GM21360 (cell line): ENCODE results near the gene TTC28.
"Not testable (repeated sequence)": the region's sequence is repeated elsewhere in the genome, so short reads cannot be mapped to it uniquely, and the experiment has no call there.

Experiments
- ATAC-seq: cut with Tn5 transposase; IDR thresholded peaks from one replicate; pipeline ENCODE4 v1.9.1; 2021; ENCODE audit warnings: mild to moderate bottlenecking, moderate library complexity; ENCODE audit not compliant: unreplicated experiment

The TTC28 gene

GRCh38 chr22:28498044-28498443, 181.6 kb downstream of the TTC28 start:
- ATAC-seq, result no peak

DNA sequence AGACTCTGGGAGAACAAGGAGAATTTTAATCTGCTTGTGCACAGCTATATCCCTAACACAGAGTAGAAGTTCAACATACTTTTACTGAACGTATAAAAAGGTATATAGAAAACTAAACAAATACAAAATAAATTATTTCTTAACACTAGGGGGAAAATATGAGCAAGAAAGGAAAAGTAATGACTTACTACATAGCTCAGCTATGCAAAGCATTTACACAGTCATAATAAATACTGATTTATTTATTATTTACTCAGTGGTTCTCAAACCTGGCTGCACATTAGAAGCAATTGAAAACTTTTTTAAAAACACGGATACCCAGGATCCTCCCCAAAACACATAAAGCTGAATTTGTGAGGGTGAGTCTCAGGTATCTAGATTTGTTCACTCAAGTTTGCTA, 182.5 kb downstream of the TTC28 start:
- ATAC-seq, result no peak

GRCh38 chr22:28491289-28491688, 188.4 kb downstream of the TTC28 start:
- not testable (repeated sequence) for ATAC-seq

- no peak for ATAC-seq
Measured at GRCh38 chr22:28488825-28489224, 190.8 kb downstream of the TTC28 start.

DNA sequence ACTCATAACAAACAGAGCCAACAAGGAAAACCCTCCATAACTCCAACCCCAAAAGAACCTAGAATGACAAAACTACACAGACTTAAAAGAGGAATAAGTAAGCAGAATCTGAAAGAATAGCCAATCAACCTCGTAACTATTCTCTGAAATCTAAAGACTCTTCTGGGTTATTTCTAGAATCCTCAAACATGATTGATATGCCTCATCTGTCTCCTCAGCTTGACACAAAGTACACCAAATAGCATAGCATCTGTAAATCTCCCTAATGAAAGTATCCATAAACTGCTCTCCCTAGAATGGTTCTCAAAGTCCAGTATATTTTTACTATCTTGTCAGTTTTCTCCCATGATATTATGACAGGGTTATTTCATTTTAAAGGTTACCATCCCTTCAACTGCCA, 195.0 kb downstream of the TTC28 start:
- ATAC-seq, result no peak

GRCh38 chr22:28481725-28482124, 197.9 kb downstream of the TTC28 start:
- ATAC-seq, result no peak

GRCh38 chr22:28480000-28480715, 199.5 kb downstream of the TTC28 start:
- ATAC-seq, result no peak

GRCh38 chr22:28478564-28478963, 201.1 kb downstream of the TTC28 start:
- ATAC-seq, result no peak

DNA sequence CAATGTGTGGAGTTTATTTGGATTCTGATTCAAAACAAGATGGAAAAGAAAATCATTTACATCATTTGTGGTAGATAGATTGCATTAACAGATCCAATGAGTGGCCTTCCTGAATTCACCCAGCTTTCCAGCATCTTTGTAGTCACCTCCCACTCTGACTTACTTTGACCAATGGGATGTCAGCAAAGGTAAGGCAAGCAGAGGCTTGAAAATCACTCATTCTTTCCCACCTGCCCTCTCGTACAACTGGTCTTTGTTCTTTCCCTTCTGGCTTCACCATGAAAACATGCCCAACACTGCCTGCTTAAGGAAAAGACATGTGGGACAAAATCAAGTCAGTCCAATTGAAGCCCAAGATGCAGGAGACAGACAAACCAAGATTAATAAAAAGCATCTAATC, 202.1 kb downstream of the TTC28 start:
- no peak for ATAC-seq

GRCh38 chr22:28474330-28474729, 205.3 kb downstream of the TTC28 start:
- ATAC-seq, result no peak

- ATAC-seq, result no peak
Measured at GRCh38 chr22:28473258-28473657, 206.4 kb downstream of the TTC28 start.

GRCh38 chr22:28467055-28467454, 212.6 kb downstream of the TTC28 start:
- not testable (repeated sequence) for ATAC-seq

GRCh38 chr22:28466399-28466798, 213.2 kb downstream of the TTC28 start:
- ATAC-seq, result no peak

DNA sequence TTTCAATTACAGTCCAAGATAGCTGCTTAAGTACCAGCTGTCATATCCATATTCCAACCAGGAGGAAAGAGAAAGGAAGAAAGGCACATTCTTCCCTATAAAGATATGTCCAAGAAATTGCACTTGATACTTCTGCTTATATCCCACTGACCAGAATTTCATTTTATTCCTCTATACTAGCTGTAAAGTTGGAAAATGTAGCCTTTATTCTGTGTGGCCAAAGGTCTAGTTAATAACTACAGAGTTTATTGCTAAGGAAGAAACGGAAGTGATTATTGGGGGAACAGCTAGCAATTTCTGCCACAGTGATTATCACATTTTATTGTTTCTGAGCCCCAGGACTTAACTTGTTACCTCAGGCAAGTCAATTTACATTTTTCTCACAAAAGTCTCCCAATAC, 213.8 kb downstream of the TTC28 start:
- ATAC-seq, result no peak

DNA sequence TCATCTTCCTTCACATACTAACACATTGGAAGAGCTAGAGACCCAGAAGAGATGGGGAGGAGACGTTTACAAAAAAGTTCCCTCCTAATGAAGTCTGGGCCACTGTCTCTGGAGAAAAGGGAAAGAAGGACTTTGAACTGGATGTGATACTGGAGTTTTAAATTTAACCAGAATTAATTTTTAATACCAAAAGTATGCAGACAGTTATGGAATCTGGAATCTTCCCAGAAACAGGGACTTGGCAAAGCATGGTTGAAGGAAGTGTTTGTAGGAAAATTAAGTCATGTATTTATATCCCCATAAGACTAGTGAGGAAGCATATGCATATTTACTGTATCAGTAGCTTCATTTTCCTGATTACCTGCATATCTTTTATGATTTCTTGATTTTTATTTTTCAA, 215.5 kb downstream of the TTC28 start:
- no peak for ATAC-seq

- ATAC-seq, result not testable (repeated sequence)
Measured at GRCh38 chr22:28463408-28463807, 216.2 kb downstream of the TTC28 start.

DNA sequence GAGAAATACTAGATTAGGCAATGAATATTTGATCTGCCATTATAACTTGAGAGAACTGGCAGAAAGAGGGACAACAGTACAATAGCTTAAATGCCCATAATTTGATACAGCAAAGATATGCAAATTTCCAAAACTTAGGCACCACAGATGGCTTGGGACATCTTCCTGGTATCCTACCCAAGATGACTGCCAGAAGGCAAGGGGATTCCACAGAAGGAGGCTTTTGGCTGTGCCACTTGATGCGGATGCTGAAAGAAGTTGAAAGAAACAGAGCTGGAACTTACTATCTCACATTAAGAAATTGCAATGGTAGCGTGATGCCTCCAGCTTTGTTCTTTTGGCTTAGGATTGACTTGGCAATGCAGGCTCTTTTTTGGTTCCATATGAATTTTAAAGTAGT, 216.7 kb downstream of the TTC28 start:
- no peak for ATAC-seq

- ATAC-seq, result no peak
Measured at GRCh38 chr22:28462041-28462440, 217.6 kb downstream of the TTC28 start.

- ATAC-seq, result no peak
Measured at GRCh38 chr22:28454431-28455064, 225.1 kb downstream of the TTC28 start.

- no peak for ATAC-seq
Measured at GRCh38 chr22:28450109-28450508, 229.5 kb downstream of the TTC28 start.

- ATAC-seq, result no peak
Measured at GRCh38 chr22:28449041-28449440, 230.6 kb downstream of the TTC28 start.

- no peak for ATAC-seq
Measured at GRCh38 chr22:28448625-28449024, 231.0 kb downstream of the TTC28 start.

DNA sequence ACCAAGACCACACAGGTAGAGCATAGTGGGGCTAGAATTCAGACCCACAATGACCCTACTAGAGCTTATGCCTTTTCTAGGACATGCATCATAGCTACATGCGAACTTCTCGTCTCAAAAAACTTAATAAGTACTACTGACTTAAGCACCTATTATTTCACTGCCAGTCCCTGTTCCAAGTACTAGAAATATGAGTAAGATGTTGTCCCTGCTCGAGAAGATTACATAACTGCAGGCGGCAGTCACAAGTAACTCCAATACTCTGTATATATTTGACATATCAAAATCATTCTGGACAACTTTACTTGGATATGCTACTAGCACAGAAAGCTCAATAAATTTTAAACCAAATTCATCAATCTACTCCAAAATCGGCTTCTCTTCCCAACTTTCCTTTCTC, 235.0 kb downstream of the TTC28 start:
- no peak for ATAC-seq
